Retinal pigment epithelial cell (primary cell): ENCODE measurements around the gene CYFIP2.

Experiments used
- DNase-seq: peaks from one replicate; pipeline ENCODE4 v3.0.0-alpha.2; 2010; ENCODE audit warnings: low read depth
- H3K4me3 ChIP-seq: 2 replicates; pipeline ENCODE4 v1.5.1; 2011; ENCODE audit warnings: mild to moderate bottlenecking, low read length, control low read depth, moderate library complexity
- TF ChIP-seq, protein P1 (sequence below): conservative IDR thresholded peaks from 2 replicates; pipeline ENCODE4 v1.5.1; 2011; ENCODE audit warnings: low read depth, low read length, control low read depth, inconsistent platforms

Gene CYFIP2

GRCh38 chr5:157365732-157366131 lies 99.8 kb downstream of the CYFIP2 start:
- no peak overlapping the region for H3K4me3 ChIP-seq
- TF ChIP-seq, protein P1, sequence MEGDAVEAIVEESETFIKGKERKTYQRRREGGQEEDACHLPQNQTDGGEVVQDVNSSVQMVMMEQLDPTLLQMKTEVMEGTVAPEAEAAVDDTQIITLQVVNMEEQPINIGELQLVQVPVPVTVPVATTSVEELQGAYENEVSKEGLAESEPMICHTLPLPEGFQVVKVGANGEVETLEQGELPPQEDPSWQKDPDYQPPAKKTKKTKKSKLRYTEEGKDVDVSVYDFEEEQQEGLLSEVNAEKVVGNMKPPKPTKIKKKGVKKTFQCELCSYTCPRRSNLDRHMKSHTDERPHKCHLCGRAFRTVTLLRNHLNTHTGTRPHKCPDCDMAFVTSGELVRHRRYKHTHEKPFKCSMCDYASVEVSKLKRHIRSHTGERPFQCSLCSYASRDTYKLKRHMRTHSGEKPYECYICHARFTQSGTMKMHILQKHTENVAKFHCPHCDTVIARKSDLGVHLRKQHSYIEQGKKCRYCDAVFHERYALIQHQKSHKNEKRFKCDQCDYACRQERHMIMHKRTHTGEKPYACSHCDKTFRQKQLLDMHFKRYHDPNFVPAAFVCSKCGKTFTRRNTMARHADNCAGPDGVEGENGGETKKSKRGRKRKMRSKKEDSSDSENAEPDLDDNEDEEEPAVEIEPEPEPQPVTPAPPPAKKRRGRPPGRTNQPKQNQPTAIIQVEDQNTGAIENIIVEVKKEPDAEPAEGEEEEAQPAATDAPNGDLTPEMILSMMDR = no peak
- DNase-seq = no peak

DNA sequence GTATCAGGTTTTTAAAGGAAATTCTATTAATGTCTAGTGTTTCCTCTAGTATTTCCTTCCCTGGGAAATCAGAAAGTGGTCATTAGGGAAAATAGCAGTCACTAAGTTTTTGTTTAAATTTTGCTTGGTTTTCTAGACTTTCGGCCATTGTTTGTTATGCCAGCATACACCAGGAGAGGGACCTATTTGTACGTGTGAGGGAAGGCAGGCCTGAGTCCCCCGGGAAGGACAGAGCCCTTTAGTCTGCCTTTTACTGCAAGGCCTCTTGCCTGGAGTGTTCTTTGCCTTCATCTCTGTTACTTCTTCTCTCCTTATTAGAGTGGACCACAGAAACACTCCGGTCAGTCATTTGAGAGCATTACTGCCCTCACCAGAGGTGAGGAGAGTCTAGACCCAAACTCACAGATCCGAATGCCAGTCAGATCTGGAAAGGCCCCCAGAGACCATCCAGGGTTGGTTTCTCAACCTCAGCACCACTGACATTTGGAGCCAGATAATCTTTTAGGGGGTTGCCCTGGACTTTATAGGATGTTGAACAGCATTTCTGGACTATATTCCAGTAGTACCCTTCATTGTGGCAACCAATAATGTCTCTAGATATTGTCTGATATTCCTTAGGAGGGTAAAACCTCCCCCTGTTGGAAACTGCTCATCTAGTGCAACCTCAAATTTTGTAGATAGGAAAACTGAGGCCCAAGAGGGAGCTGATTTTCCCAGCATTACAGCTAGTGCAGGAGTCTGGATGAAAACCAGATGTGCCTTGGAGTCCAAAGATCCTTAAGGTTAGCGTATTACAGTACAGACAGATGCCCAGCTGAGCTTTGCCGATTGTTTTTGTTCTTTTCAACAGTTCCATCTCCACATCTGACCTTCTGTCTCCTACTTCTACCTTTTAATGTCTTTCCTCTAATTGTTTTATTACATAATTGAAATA lies 101.1 kb downstream of the CYFIP2 start:
- no peak for DNase-seq
- no peak overlapping the region for H3K4me3 ChIP-seq
- TF ChIP-seq, protein P1 = peak; percentile 51

DNA sequence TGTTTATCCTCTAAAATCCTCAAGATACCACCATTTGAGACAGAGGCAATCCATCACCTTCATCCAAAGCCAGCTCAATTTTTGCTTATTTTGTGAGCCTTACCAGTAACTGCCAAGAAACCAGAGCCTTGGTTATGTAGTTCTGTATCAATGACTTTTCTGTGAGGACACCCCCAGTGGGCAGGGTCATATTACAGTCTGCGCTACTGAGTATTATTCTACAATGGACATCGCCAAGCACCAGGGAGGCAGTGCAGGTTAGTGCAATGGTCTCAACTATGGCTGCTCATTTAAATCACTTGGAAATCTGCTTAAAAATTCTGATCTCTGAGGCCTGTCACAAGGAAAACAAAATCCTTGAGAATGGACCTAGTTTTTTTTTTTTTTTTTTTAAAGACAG lies 103.6 kb downstream of the CYFIP2 start:
- no peak overlapping the region for H3K4me3 ChIP-seq
- TF ChIP-seq, protein P1 = no peak
- DNase-seq = no peak

DNA sequence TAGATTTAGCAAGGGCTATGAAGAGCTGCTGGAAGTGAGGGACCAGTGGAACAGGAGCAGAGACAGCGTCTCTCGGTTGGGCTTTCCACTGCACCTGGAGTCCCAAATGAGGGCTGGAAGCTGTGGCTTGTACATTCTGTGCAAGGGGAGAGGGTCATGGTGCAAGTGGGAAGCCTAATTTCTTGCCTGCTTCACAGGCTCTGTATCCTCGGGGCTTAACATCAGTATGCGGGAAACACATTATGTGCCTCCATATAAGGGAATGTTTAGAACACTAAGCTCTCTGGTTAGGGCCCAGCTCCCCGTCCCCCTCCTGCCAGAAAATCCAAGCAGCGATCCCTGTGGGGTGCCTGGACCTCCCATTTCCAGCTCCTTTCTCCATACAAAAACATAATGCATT lies 105.0 kb downstream of the CYFIP2 start:
- TF ChIP-seq, protein P1 = no peak
- H3K4me3 ChIP-seq = no peak overlapping the region
- no peak for DNase-seq

GRCh38 chr5:157371655-157372471 lies 105.9 kb downstream of the CYFIP2 start:
- DNase-seq = no peak
- TF ChIP-seq, protein P1 = no peak
- no peak overlapping the region for H3K4me3 ChIP-seq

DNA sequence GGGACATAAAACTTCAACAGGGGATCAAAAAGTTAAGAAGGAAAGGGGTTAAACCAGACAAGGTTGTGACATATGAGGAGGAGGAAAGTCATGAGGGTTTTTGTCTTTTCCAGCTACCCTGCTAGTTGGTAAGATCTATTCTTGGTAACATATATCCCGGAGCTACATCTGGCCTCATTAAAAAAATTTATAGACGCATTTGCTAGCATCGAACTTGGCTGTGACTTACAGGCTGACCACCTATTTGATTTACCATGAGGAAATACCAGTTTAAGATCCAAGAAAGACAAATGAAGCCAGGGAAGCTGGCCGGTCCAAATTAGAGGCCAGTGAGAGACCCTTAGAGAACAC lies 106.5 kb downstream of the CYFIP2 start:
- TF ChIP-seq, protein P1 = no peak
- no peak overlapping the region for H3K4me3 ChIP-seq
- DNase-seq = no peak
